GM12865 (cell line): ENCODE data around the gene CFAP299.

Experiments used
- DNase-seq: peaks from one replicate; pipeline ENCODE4 v3.0.0; 2010; ENCODE audit warnings: low read depth
- H3K4me3 ChIP-seq: 2 replicates; pipeline ENCODE4 v1.5.1; 2011; ENCODE audit warnings: mild to moderate bottlenecking, low read depth, low read length, control low read depth
- TF ChIP-seq, protein P1 (sequence below): IDR thresholded peaks from 2 replicates; pipeline ENCODE4 v1.5.1; 2011; ENCODE audit warnings: low read length, control low read depth, low read depth, inconsistent platforms; ENCODE audit not compliant: insufficient read depth; ENCODE audit errors: missing control alignments

CFAP299 gene

DNA sequence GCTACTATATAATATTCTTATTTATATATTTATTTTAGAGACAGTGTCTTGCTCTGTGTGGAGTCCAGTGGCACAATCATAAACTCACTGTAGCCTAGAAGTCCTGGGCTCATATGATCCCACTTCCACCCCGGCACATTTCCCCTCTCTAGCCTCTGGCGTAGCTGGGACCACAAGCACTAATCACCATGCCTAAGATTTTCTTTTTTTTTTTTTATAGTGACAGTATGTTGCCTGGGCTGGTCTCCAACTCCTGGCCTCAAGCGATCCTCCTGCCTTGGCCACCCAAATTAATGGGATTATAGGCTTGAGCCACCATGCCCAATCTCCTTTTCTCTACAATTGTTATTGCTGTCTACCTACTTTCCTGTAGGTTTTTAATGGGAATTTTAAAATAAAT, 620.9 kb downstream of the CFAP299 start:
- TF ChIP-seq, protein P1, sequence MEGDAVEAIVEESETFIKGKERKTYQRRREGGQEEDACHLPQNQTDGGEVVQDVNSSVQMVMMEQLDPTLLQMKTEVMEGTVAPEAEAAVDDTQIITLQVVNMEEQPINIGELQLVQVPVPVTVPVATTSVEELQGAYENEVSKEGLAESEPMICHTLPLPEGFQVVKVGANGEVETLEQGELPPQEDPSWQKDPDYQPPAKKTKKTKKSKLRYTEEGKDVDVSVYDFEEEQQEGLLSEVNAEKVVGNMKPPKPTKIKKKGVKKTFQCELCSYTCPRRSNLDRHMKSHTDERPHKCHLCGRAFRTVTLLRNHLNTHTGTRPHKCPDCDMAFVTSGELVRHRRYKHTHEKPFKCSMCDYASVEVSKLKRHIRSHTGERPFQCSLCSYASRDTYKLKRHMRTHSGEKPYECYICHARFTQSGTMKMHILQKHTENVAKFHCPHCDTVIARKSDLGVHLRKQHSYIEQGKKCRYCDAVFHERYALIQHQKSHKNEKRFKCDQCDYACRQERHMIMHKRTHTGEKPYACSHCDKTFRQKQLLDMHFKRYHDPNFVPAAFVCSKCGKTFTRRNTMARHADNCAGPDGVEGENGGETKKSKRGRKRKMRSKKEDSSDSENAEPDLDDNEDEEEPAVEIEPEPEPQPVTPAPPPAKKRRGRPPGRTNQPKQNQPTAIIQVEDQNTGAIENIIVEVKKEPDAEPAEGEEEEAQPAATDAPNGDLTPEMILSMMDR: no peak
- no peak overlapping the region for H3K4me3 ChIP-seq
- no peak for DNase-seq

GRCh38 chr4:80963051-80963450, 627.5 kb downstream of the CFAP299 start:
- no peak for DNase-seq
- H3K4me3 ChIP-seq: no peak overlapping the region
- TF ChIP-seq, protein P1: no peak

DNA sequence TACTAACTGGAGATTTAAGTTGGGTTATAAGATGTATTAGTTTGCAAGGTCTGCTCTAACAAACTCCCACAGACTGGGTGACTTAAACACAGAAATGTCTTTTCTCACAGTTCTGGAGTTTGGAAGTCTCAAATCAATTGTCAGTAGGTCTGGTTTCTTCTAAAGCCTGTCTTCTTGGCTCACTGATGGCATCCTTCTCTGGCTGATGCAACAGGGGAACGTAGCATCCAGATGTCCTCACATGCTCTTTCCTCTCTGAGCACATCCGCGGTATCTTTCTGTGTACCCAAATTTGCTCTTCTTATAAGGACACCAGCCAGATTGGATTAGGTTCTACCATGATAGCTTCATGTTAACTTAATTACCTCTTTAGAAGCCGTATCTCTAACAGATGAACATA, 631.8 kb downstream of the CFAP299 start:
- TF ChIP-seq, protein P1: no peak
- no peak overlapping the region for H3K4me3 ChIP-seq
- DNase-seq: no peak

GRCh38 chr4:80980239-80980638, 644.7 kb downstream of the CFAP299 start:
- DNase-seq: no peak
- no peak overlapping the region for H3K4me3 ChIP-seq
- TF ChIP-seq, protein P1: no peak

DNA sequence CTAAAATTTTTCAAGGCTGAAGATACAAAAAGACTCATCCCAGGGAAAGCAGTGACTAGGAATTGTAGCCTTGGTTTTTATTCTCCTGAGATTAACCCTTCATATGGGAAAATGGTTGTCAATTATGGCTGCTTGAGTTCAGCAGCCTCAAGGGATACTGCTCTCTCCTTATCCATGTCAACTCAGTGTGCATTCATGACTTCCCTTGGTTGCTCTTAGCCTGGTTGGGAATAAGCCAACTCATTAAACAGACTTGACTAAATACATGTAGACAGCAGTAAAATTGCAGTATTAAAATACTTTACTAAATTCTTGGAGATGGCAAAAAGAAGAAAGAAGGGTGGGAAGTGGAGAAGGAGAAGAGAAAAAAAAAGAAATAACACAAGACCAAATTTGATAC, 650.5 kb downstream of the CFAP299 start:
- TF ChIP-seq, protein P1: no peak
- DNase-seq: no peak
- H3K4me3 ChIP-seq: no peak overlapping the region

DNA sequence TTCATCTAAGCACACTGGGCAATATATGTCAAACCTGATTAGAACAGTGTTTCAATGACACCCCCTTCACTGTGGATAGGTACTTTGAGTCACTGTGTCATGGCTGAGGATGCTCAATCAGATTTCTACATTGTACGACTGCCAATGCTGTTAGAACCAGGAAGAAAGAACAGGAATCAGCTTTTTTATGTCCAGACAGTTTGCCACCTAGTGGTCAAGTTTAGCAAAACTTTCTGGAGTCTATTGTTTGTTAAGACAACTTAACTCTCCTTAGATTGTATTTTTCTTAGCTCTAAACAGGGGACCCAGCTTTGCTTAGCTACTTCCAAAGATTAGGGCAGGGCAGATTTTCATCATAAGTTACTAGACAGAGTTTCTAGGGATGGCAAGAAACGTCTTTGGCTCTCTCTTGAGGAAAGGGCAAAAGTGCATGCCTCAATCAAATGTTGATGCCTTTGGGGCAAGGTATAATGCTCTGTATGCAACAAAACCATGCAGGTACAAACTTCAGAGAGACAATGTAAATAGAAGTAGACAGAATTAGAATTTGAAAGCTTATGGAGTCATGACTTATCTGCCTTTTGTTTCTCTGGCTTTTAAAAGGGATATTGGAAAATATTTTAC, 654.5 kb downstream of the CFAP299 start:
- peak; percentile 72 for DNase-seq
- no peak overlapping the region for H3K4me3 ChIP-seq
- TF ChIP-seq, protein P1: peak; percentile 68

DNA sequence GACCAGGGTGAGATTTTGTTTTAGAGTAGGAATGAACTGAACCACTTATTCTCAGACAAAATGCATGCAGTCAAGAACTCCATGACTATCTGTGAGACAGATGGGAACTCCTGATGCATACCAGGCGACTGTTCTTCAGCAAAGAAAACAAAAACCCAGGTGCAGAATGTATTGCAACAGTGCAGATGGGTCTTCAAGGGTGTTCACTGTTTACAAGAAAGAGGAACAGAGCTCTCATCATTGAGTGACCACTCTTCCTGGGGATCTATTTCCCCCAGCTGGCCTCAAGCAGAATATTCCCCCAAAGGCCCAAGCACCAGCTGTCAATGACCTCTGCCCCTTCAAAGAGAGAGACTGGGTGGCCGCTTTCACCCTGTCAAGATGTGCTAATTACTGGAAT, 655.3 kb downstream of the CFAP299 start:
- TF ChIP-seq, protein P1: no peak
- peak; percentile 3 for DNase-seq
- H3K4me3 ChIP-seq: no peak overlapping the region
